ENCODE results near the gene DARS2. TPM values are rescaled to one million over a fixed set of nuclear protein-coding genes. Genes with fewer than 3 reads are reported as not detected.
A peak's percentile ranks its signal among the peaks of the same experiment; 100 is the strongest.

The DARS2 gene
- total and polyA plus RNA-seq, 10 of the 15 experiments (the other 5 are each of a cell fraction or from before 2014, with no cell fraction given), result 23.9 to 69.7 (median 37.3) TPM

DNA sequence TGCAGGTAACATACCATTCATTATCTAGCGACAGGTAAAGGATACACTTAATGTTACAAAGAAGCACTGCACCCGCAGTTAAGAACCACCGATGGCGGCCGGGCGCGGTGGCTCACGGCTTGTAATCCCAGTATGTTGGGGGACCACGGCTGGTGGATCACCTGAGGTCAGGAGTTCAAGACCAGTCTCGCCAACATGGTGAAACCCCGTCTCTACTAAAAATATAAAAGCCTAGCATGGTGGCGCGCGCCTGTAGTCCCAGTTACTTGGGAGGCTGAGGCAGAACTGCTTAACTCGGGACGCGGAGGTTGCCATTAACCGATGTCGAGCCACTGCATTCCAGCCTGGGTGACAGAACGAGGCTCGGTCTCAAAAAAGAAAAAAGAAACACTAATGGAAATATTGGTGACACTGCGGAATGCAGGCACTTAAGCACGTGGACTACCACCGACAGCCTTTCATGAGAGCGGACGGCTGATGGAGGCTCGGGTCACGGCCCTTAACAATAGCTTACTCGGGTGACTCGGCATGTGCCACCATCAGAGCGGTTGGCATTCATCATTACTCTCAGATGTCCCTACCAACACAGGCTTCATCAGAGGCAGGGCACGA is 42.8 kb downstream of the DARS2 start:
- Histone ChIP-seq H3K36me3 (ENCODE audit: control insufficient read depth in 2 of 2, insufficient read depth in 2 of 2, low read length in 1 of 2) (peaks cover 4 to 26% of the 10 kb centered on the region in 2 experiments), H4K20me1 (ENCODE audit: control insufficient read depth, insufficient read depth) (no peaks in the 10 kb centered on the region), H3K4me1 (ENCODE audit: control insufficient read depth, insufficient read depth, low read length) (peaks cover 19% of the 10 kb centered on the region), H2AFZ (ENCODE audit: control insufficient read depth, low read depth, low read length) (peak overlapping the region; percentile 21; the same call in 1 of the 2 replicates), H3K9me3 (replicated peaks; ENCODE audit: control insufficient read depth, insufficient read depth, low read length) (no peaks in the 10 kb centered on the region), H3K79me2 (ENCODE audit: control insufficient read depth, insufficient read depth, low read length) (peaks cover 44% of the 10 kb centered on the region), H3K4me3 (peak overlapping the region; percentile 81), H3K4me2 (ENCODE audit: control insufficient read depth, insufficient read depth) (peak overlapping the region; percentile 76), H3K27ac (ENCODE audit: control insufficient read depth, insufficient read depth) (peak overlapping the region; percentile 89), H3K27me3 (replicated peaks in 1 of 2; ENCODE audit: control insufficient read depth in 2 of 2, insufficient read depth in 2 of 2, low read length in 1 of 2) (no peaks in the 10 kb centered on the region), H3K9ac (ENCODE audit: control insufficient read depth, insufficient read depth, low read length) (peak overlapping the region; percentile 73)
- POLR2A ChIA-PET, result interaction anchor here (0.8 to 3.3 kb wide), 4 partner anchors 43 to 1335 kb away, joined by 3 to 17 read pairs (median 6); partner anchors contain the start of genes CENPL, DARS2 and SUCO
- SMC1A ChIA-PET (ENCODE audit: uncharacterized antibody, unreplicated experiment), result interaction anchor here (1.0 kb wide), 1 partner anchor 43 kb away, joined by 3 read pairs; no protein-coding TSS in a partner anchor
- no peak for ATAC-seq
- BruUV-seq (replicated peaks), result TSS peak; percentile 71
- RAD21 ChIA-PET (ENCODE audit: unreplicated experiment), result interaction anchor here (1.2 to 1.6 kb wide), 3 partner anchors 43 to 450 kb away, joined by 3 to 6 read pairs (median 4); partner anchors contain the start of genes DARS2 and PRDX6
- under 1% methylated on average over 32 of the region's 32 CpGs for WGBS (ENCODE audit: insufficient coverage, insufficient replicate concordance, low lambda C conversion rate, missing lambda C conversion rate)
- TF ChIP-seq CHD1 (IDR thresholded peaks at IDR 0.05; ENCODE audit: low read depth, low read length) (peak; percentile 91), RCOR1 (conservative IDR thresholded peaks at IDR 0.05; ENCODE audit: low read depth, low read length) (no peak), TCF7 (IDR thresholded peaks at IDR 0.05; ENCODE audit: borderline replicate concordance) (no peak), SIX5 (IDR thresholded peaks at IDR 0.05; ENCODE audit: low read depth, low read length, severe bottlenecking) (no peak), MEF2A (IDR thresholded peaks at IDR 0.05; ENCODE audit: insufficient read depth, low read depth, low read length) (no peak), GATAD2B (conservative IDR thresholded peaks at IDR 0.05; ENCODE audit: low read depth) (0 out of 2 replicates have a peak, but pooled peaks have one; percentile 45), NR2C1 (IDR thresholded peaks at IDR 0.05) (no peak), WRNIP1 (IDR thresholded peaks at IDR 0.05; ENCODE audit: borderline replicate concordance, low read depth, low read length) (0 out of 2 replicates have a peak, but pooled peaks have one; percentile 76), ZSCAN29 (IDR thresholded peaks at IDR 0.05) (no peak), ZZZ3 (IDR thresholded peaks at IDR 0.05; ENCODE audit: control insufficient read depth, insufficient read length, low read depth) (no peak), FOXM1 (IDR thresholded peaks at IDR 0.05; ENCODE audit: low read depth, low read length) (0 out of 2 replicates have a peak, but pooled peaks have one; percentile 47)
- TF ChIP-seq, protein P1, sequence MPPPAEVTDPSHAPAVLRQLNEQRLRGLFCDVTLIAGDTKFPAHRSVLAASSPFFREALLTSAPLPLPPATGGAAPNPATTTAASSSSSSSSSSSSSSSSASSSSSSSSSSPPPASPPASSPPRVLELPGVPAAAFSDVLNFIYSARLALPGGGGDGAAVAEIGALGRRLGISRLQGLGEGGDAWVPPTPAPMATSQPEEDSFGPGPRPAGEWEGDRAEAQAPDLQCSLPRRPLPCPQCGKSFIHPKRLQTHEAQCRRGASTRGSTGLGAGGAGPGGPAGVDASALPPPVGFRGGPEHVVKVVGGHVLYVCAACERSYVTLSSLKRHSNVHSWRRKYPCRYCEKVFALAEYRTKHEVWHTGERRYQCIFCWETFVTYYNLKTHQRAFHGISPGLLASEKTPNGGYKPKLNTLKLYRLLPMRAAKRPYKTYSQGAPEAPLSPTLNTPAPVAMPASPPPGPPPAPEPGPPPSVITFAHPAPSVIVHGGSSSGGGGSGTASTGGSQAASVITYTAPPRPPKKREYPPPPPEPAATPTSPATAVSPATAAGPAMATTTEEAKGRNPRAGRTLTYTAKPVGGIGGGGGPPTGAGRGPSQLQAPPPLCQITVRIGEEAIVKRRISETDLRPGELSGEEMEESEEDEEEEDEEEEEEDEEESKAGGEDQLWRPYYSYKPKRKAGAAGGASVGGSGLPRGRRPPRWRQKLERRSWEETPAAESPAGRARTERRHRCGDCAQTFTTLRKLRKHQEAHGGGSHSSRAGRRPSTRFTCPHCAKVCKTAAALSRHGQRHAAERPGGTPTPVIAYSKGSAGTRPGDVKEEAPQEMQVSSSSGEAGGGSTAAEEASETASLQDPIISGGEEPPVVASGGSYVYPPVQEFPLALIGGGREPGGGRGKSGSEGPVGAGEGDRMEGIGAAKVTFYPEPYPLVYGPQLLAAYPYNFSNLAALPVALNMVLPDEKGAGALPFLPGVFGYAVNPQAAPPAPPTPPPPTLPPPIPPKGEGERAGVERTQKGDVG (CRISPR knock-in tag; IDR thresholded peaks at IDR 0.05), result peak; percentile 29; the same call in 1 of the 2 replicates
- TF ChIP-seq, protein P2, sequence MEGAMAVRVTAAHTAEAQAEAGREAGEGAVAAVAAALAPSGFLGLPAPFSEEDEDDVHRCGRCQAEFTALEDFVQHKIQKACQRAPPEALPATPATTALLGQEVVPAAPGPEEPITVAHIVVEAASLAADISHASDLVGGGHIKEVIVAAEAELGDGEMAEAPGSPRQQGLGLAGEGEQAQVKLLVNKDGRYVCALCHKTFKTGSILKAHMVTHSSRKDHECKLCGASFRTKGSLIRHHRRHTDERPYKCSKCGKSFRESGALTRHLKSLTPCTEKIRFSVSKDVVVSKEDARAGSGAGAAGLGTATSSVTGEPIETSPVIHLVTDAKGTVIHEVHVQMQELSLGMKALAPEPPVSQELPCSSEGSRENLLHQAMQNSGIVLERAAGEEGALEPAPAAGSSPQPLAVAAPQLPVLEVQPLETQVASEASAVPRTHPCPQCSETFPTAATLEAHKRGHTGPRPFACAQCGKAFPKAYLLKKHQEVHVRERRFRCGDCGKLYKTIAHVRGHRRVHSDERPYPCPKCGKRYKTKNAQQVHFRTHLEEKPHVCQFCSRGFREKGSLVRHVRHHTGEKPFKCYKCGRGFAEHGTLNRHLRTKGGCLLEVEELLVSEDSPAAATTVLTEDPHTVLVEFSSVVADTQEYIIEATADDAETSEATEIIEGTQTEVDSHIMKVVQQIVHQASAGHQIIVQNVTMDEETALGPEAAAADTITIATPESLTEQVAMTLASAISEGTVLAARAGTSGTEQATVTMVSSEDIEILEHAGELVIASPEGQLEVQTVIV (IDR thresholded peaks at IDR 0.05; ENCODE audit: borderline replicate concordance, partially characterized antibody), result no peak
- TF ChIP-seq, protein P3, sequence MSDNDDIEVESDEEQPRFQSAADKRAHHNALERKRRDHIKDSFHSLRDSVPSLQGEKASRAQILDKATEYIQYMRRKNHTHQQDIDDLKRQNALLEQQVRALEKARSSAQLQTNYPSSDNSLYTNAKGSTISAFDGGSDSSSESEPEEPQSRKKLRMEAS (IDR thresholded peaks at IDR 0.05; ENCODE audit: low read depth, low read length), result peak; percentile 80
- DNase-seq (ENCODE audit: low read depth, low spot score), result no peak
- peak; percentile 13 for FAIRE-seq
- in situ Hi-C loops (cut with MboI), result no loop called here
- intact Hi-C loops (cut with micrococcal nuclease; ENCODE audit: unreplicated experiment), result loop anchor here (5.0 to 10.0 kb wide), 4 partner anchors 138 to 348 kb away; partner anchors contain the start of genes RABGAP1L and RC3H1
- CTCF ChIA-PET, result interaction anchor here (1.6 kb wide), 1 partner anchor 42 kb away, joined by 3 read pairs; no protein-coding TSS in a partner anchor

Data from GM12878 (cell line).